CD4-positive, CD25-positive, alpha-beta regulatory T cell (primary cell): Measurements from ENCODE around the gene CUL4A. TPM values are rescaled to one million over a fixed set of nuclear protein-coding genes. Genes with fewer than 3 reads are reported as not detected.
"Not testable (repeated sequence)": the region's sequence is repeated elsewhere in the genome, so short reads cannot be mapped to it uniquely, and the experiment has no call there.

Experiments
- ATAC-seq, 2 donors: fragments of 150-1000 bp; cut with Tn5 transposase; one replicate each; pipeline ENCODE4 v1.10.0; 2021; ENCODE audit warnings: low read depth in 2 of 2, moderate number of reproducible peaks in 2 of 2, moderate library complexity in 1 of 2
- DNase-seq, 3 donors: peaks; one replicate each; pipeline versions ENCODE4 v3.0.0 to v3.0.0-alpha.2; 2012 to 2022; ENCODE audit warnings: mixed read lengths in 1 of 3
- H3K27ac ChIP-seq: one replicate; pipeline ENCODE4 v1.7.0; 2013; ENCODE audit warnings: mild to moderate bottlenecking, low read length; ENCODE audit not compliant: insufficient read depth, poor library complexity, severe bottlenecking
- H3K27me3 ChIP-seq: one replicate; pipeline ENCODE4 v1.7.0; 2013; ENCODE audit warnings: low read length; ENCODE audit not compliant: control insufficient read depth, insufficient read depth
- H3K36me3 ChIP-seq: one replicate; pipeline ENCODE4 v1.7.0; 2013; ENCODE audit warnings: mild to moderate bottlenecking, low read length, moderate library complexity; ENCODE audit not compliant: control insufficient read depth, insufficient read depth
- H3K4me1 ChIP-seq: 2 replicates; pipeline ENCODE4 v1.7.0; 2013; ENCODE audit warnings: mild to moderate bottlenecking, low read length; ENCODE audit not compliant: insufficient read depth, control insufficient read depth, poor library complexity, severe bottlenecking
- H3K4me3 ChIP-seq: one replicate; pipeline ENCODE4 v1.7.0; 2013; ENCODE audit warnings: low read depth, mild to moderate bottlenecking, low read length, moderate library complexity
- H3K9me3 ChIP-seq, 2 experiments: 1 replicate in 1 of 2; 2 replicates in 1 of 2; pipeline ENCODE4 v1.7.0; 2013; ENCODE audit warnings: low read length in 2 of 2, mild to moderate bottlenecking in 1 of 2, moderate library complexity in 1 of 2; ENCODE audit not compliant: control insufficient read depth in 2 of 2
- H3K27ac Mint-ChIP-seq, 3 donors: one replicate each; pipeline ENCODE4 v1.8.0; 2020 to 2022; ENCODE audit warnings: mild to moderate bottlenecking in 3 of 3, mixed read lengths in 3 of 3, moderate library complexity in 2 of 3
- H3K27me3 Mint-ChIP-seq: one replicate; pipeline ENCODE4 v1.8.0; 2022; ENCODE audit warnings: mild to moderate bottlenecking, mixed read lengths
- H3K36me3 Mint-ChIP-seq: one replicate; pipeline ENCODE4 v1.8.0; 2020; ENCODE audit warnings: mixed read lengths
- H3K4me1 Mint-ChIP-seq, 4 donors: one replicate each; pipeline ENCODE4 v1.8.0; 2020 to 2022; ENCODE audit warnings: mixed read lengths in 4 of 4, mild to moderate bottlenecking in 1 of 4
- H3K4me3 Mint-ChIP-seq, 4 donors: one replicate each; pipeline ENCODE4 v1.8.0; 2020 to 2022; ENCODE audit warnings: mild to moderate bottlenecking in 4 of 4, mixed read lengths in 4 of 4, moderate library complexity in 3 of 4
- H3K9me3 Mint-ChIP-seq, 7 donors: one replicate each; pipeline ENCODE4 v1.8.0; 2020 to 2022; ENCODE audit warnings: mixed read lengths in 7 of 7, mild to moderate bottlenecking in 3 of 7, moderate library complexity in 2 of 7
- polyA plus RNA-seq, 4 donors: library from polyadenylated mRNA; unstranded; fragments of 300-500 nt; fragmentation: Illumina TruSeq; gene quantifications; one replicate each; pipeline ENCODE4 v1.2.3, GENCODE V29; 2021
- total RNA-seq: library from RNA; stranded (reverse); gene quantifications from one replicate; pipeline ENCODE4 v1.2.3, GENCODE V29; 2022

The CUL4A gene
- total and polyA plus RNA-seq, 5 donors from 2014 or later = 46.5 to 76.4 (median 53.1) TPM

DNA sequence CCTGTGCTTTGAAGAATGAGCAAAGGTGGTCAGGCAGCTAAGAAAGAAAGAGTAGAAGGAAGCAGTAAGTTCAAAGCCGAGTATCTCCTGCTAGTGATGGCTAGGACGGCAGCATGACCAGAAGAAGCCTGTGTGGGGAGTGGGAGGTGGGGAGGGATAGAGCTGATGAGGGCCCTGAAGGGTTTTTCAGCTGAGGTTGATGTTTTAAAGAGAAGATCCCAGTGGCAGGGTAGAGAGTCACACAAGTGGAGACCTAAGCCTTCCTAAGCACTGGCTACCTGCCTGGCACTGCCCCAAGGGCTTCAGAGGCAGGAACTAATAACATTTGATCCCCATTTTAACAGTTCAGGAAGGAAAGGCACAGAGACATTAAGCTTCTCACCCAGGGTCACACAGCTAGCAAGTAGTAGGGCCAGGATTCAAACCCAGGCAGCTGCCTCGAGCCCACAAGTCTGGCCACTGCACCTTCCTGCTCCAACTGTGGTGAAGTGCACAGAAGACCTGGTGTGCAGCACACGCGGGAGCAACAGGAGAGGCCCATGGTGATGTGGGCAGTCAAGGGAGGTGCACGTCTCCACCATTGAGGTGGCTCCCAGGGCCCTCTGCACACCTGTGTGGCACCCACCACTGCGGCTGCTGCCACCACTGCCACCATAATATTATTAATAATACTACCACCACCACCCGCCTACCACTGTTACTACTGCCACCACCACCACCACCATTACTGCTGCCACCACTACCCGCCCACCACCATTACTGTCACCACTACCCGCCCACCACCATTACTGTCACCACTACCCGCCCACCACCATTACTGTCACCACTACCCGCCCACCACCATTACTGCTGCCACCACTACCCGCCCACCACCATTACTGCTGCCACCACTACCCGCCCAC lies 22.1 kb downstream of the CUL4A start:
- H3K9me3 Mint-ChIP-seq = peaks cover 0 to 2% (median 0%) of the 10 kb centered on the region in 7 donors
- Histone ChIP-seq H3K36me3 (peaks cover 68% of the 10 kb centered on the region), H3K4me1 (no peaks in the 10 kb centered on the region), H3K4me3 (no peak overlapping the region), H3K27me3 (no peaks in the 10 kb centered on the region), H3K27ac (no peak overlapping the region), H3K9me3 (no peaks in the 10 kb centered on the region)
- H3K4me3 Mint-ChIP-seq = no peak overlapping the region
- H3K27me3 Mint-ChIP-seq = no peaks in the 10 kb centered on the region
- ATAC-seq = peak in 1 of 2 donors; percentile 26
- DNase-seq = no peak
- H3K27ac Mint-ChIP-seq = peak overlapping the region in 1 of 3 donors; percentile 51
- peaks cover 0 to 7% (median 1%) of the 10 kb centered on the region in 4 donors for H3K4me1 Mint-ChIP-seq
- H3K36me3 Mint-ChIP-seq = peaks cover 48% of the 10 kb centered on the region

DNA sequence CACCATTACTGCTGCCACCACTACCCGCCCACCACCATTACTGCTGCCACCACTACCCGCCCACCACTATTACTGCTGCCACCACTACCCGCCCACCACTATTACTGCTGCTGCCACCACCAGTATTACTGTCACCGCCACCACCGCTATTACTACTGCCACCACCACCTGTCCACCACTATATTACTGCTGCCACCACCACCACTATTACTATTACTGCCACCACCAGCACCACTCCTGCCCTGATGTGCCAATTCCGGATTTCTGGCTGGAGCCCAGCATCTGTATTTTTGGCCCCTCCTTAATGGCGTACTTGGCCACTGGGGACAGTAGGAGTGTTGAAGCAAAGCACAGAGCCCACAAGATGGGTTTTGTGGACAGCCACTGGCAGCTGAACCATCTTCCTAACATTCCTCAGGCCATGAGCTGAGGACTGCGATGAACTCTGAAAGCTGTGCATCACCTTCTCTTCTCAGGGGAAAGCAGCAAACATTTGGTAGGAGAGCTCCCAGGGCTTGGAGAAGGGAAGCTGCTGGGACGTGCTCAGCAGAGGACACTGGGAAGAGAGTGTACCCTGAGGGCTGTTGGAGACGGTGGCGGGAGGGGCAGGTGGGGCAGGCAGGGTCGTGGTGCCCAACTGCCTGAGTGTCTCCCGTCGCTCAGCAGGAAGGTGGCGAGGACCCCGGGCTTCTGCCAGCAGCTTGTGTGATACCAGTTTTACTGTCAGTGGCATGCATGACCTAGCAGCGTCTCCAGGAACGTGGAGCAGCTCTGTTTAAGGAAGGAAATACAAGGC lies 23.0 kb downstream of the CUL4A start:
- Histone ChIP-seq H3K4me3 (no peak overlapping the region), H3K9me3 (no peaks in the 10 kb centered on the region), H3K36me3 (peaks cover 70% of the 10 kb centered on the region), H3K27me3 (no peaks in the 10 kb centered on the region), H3K4me1 (no peaks in the 10 kb centered on the region), H3K27ac (no peak overlapping the region)
- Mint-ChIP-seq H3K4me3 (no peak overlapping the region), H3K27ac (no peak overlapping the region), H3K27me3 (no peaks in the 10 kb centered on the region), H3K4me1 (peaks cover 0 to 7% (median 3%) of the 10 kb centered on the region in 4 donors), H3K36me3 (peaks cover 51% of the 10 kb centered on the region), H3K9me3 (peaks cover 0 to 2% (median 0%) of the 10 kb centered on the region in 7 donors)
- no peak for ATAC-seq
- no peak for DNase-seq

DNA sequence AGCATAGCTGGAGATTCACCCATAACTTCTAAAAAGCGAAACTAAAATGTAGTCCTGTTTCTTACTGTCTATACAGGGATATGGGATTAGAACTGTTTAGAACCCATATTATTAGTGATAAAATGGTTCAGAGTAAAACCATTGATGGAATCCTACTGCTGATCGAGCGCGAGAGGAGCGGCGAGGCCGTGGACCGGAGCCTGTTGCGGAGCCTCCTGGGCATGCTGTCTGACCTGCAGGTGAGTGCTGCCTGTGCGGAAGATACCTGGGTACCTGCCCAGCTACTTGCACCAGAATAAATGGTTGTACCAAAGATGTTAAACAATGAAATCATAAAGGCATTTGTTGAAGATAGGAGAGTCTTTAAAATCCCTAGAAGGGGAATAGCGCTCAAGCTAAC lies 23.7 kb downstream of the CUL4A start:
- Mint-ChIP-seq H3K27ac (no peak overlapping the region), H3K4me3 (no peak overlapping the region), H3K9me3 (peaks cover 0 to 2% (median 0%) of the 10 kb centered on the region in 7 donors), H3K4me1 (peaks cover 0 to 7% (median 3%) of the 10 kb centered on the region in 4 donors), H3K27me3 (no peaks in the 10 kb centered on the region), H3K36me3 (peaks cover 55% of the 10 kb centered on the region)
- H3K27me3 ChIP-seq = no peaks in the 10 kb centered on the region
- ATAC-seq (no peak), DNase-seq (no peak)
- H3K36me3 ChIP-seq = peaks cover 72% of the 10 kb centered on the region
- H3K4me3 ChIP-seq = no peak overlapping the region
- no peaks in the 10 kb centered on the region for H3K4me1 ChIP-seq
- no peak overlapping the region for H3K27ac ChIP-seq
- no peaks in the 10 kb centered on the region for H3K9me3 ChIP-seq

DNA sequence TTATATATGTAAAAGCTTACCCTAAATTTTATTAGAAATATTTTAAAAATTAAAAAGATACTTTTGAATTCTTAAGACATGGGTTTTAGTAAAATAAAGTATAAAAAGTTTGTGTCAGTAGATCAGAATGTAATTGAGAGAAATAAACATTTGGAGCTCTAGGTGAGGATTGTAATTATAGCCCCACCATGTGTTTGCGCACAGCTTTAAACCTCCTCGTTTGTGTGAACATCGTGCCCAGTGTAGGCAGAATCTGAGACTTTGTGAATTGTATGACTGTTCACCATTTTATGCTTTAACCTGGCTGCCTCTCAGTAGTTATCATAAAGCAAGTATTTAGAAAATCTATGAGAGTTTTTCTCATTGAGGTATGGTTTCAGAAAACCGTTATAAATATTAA lies 29.1 kb downstream of the CUL4A start:
- Mint-ChIP-seq H3K4me3 (no peak overlapping the region), H3K27me3 (no peaks in the 10 kb centered on the region), H3K9me3 (no peaks in the 10 kb centered on the region), H3K36me3 (peaks cover 55% of the 10 kb centered on the region), H3K27ac (no peak overlapping the region), H3K4me1 (peaks cover 0 to 4% (median 2%) of the 10 kb centered on the region in 4 donors)
- Histone ChIP-seq H3K36me3 (peaks cover 86% of the 10 kb centered on the region), H3K27me3 (no peaks in the 10 kb centered on the region), H3K27ac (no peak overlapping the region), H3K4me1 (no peaks in the 10 kb centered on the region), H3K4me3 (no peak overlapping the region), H3K9me3 (no peaks in the 10 kb centered on the region)
- ATAC-seq (no peak), DNase-seq (peak in 1 of 3 donors; percentile 26)

DNA sequence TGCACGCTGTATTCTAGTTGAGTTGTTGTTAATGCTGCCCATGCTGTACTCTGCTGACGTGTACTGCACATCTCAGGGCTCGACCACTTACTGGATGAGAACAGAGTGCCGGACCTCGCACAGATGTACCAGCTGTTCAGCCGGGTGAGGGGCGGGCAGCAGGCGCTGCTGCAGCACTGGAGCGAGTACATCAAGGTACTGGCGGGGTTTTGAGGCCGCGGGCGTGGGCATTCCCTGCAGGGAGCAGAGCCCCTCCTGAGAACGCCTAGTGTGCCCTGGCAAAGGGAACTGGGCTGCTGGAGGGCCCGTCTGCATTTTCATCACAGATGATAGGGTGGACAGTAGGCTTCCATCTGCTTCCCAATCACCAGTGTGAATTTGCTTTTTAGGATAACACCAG lies 29.9 kb downstream of the CUL4A start:
- no peaks in the 10 kb centered on the region for H3K9me3 ChIP-seq
- no peaks in the 10 kb centered on the region for H3K27me3 Mint-ChIP-seq
- peaks cover 0 to 4% (median 1%) of the 10 kb centered on the region in 4 donors for H3K4me1 Mint-ChIP-seq
- ATAC-seq (no peak), DNase-seq (no peak)
- H3K4me3 Mint-ChIP-seq = no peak overlapping the region
- H3K27ac ChIP-seq = no peak overlapping the region
- H3K27me3 ChIP-seq = no peaks in the 10 kb centered on the region
- no peaks in the 10 kb centered on the region for H3K4me1 ChIP-seq
- H3K36me3 Mint-ChIP-seq = peaks cover 59% of the 10 kb centered on the region
- H3K36me3 ChIP-seq = peaks cover 88% of the 10 kb centered on the region
- no peaks in the 10 kb centered on the region for H3K9me3 Mint-ChIP-seq
- no peak overlapping the region for H3K27ac Mint-ChIP-seq
- no peak overlapping the region for H3K4me3 ChIP-seq

DNA sequence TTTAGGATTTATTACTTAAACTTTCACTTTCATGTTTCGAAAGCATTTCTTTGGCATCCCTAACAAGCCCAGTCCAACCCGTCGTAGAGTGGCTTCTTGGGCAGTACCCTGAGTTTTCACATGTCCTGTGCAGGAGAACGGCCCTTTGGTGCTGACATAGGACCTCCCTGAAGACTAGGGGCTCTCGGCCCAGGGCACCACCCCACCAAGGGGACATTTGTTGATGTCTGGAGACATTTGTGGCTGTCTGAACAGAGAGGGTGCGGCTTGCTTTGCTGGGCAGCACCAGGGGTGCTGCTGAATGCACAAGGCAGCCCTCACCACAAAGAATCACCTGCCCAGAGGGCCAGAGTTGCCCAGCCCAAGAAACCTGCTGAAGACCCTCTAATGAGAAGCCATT lies 30.6 kb downstream of the CUL4A start:
- no peaks in the 10 kb centered on the region for H3K4me1 ChIP-seq
- no peak for DNase-seq
- H3K36me3 ChIP-seq = peaks cover 88% of the 10 kb centered on the region
- H3K9me3 ChIP-seq = no peaks in the 10 kb centered on the region
- peaks cover 57% of the 10 kb centered on the region for H3K36me3 Mint-ChIP-seq
- no peak overlapping the region for H3K4me3 Mint-ChIP-seq
- no peak overlapping the region for H3K27ac ChIP-seq
- H3K4me3 ChIP-seq = no peak overlapping the region
- H3K27me3 Mint-ChIP-seq = no peaks in the 10 kb centered on the region
- no peaks in the 10 kb centered on the region for H3K27me3 ChIP-seq
- H3K4me1 Mint-ChIP-seq = peaks cover 0 to 4% (median 1%) of the 10 kb centered on the region in 4 donors
- ATAC-seq = no peak
- H3K27ac Mint-ChIP-seq = no peak overlapping the region
- H3K9me3 Mint-ChIP-seq = no peaks in the 10 kb centered on the region

DNA sequence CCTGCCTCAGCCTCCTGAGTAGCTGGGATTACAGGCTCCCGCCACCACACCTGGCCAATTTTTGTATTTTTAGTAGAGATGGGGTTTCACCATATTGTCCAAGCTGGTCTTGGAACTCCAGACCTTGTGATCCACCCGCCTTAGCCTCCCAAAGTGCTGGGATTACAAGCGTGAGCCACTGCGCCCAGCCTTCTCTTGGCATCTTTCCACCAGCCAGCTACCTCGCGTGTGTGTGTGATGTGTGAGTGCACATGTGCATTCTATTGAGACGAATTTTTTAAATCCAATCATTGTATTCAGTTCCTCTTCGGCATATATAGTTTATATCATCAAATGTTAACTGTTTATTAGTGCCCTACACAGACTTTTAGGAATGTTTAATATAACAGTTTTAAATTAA lies 32.2 kb downstream of the CUL4A start:
- H3K36me3 Mint-ChIP-seq = peaks cover 61% of the 10 kb centered on the region

More for the DNA sequence above, 32.2 kb downstream of the CUL4A start:
- not testable (repeated sequence) for H3K4me1 Mint-ChIP-seq, H3K4me1 ChIP-seq, ATAC-seq, H3K9me3 ChIP-seq, H3K9me3 Mint-ChIP-seq, H3K4me3 Mint-ChIP-seq, H3K27me3 Mint-ChIP-seq, H3K27ac ChIP-seq, DNase-seq, H3K27ac Mint-ChIP-seq, H3K27me3 ChIP-seq, H3K4me3 ChIP-seq
- peaks cover 91% of the 10 kb centered on the region for H3K36me3 ChIP-seq
